Activated CD4-positive, CD25-positive, alpha-beta regulatory T cell treated with anti-CD3 and anti-CD28 coated beads, Interleukin-2, amount 50 U/mL, for 24 hours (primary cell): ENCODE measurements around the gene RSPRY1.

ENCODE experiments used
- ATAC-seq, 2 donors: fragments of 150-1000 bp; cut with Tn5 transposase; one replicate each; pipeline ENCODE4 v1.10.0; 2021; ENCODE audit warnings: mild to moderate bottlenecking in 1 of 2, moderate library complexity in 1 of 2

RSPRY1 gene

DNA sequence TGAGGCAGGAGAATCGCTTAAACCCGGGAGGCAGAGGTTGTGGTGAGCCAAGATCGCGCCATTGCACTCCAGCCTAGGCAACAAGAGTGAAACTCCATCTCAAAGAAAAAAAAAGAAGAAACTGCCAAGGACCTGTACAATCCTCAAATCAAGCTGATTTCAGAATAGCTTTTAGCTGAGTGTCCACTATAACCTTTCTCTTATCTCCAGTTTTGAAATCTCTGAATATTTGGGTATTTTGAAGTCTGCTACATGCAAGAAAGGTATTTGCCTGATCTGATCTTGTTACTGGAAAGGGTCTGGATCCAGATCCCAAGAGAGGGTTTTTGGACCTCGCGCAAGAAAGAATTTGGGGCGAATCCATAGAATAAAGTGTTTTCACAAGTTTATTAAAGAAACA is 39.8 kb downstream of the RSPRY1 start:
- no peak for ATAC-seq

DNA sequence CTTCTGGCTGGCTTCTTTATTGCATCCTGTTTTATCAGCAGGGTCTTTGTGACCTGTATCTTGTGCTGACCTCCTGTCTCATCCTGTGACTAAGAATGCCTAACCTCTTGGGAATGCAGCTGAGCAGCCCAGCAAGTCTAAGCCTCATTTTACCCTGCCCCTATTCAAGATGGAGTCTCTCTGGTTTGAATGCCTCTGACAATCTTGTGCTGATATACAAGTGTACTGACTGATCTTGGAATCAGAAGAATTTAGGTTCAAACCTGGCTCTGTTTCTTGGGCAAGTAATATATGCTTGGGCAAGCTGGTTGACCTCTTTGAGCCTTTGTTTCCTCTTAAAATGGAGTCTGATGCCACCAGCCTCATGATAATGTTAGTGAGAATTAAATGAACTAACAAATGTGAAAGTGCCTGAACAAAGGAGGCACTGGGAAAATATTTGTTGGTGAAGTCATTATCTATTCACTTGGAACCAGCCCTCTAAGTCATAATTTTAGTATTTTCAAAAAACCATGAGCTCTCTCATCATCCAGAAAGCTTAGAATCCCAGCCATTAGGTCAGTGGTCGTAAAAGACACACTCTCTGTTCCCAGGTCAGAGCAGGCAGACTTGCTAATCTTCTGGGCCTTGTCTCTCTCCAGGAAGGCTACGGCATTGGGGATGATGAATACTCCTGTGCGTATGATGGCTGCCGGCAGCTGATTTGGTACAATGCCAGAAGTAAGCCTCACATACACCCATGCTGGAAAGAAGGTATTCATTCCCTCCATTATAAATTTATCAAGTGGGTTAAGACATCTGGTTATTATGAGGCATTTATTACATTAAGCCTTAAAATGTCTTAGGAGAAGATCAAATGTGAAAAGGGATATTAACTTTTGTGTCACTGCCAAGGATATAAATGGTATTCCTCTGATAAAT is 40.8 kb downstream of the RSPRY1 start:
- ATAC-seq = no peak

DNA sequence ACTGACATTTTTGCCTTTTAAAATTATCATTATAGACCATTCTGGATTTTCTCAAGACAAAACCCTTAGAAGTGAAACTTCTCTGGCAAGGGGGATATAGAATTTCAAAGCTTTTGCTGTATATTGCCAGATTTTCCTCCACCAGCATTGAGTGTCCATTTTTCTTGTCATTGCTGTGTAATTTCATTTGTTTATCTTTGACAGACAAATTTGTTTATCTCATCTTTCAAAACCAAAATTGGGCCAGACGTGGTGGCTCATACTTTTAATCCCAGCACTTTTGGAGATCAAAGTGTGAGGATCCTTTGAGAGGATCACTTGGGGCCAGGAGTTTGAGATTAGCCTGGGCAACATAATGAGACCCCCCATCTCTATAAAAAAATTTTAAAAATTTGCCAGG is 43.0 kb downstream of the RSPRY1 start:
- no peak for ATAC-seq

DNA sequence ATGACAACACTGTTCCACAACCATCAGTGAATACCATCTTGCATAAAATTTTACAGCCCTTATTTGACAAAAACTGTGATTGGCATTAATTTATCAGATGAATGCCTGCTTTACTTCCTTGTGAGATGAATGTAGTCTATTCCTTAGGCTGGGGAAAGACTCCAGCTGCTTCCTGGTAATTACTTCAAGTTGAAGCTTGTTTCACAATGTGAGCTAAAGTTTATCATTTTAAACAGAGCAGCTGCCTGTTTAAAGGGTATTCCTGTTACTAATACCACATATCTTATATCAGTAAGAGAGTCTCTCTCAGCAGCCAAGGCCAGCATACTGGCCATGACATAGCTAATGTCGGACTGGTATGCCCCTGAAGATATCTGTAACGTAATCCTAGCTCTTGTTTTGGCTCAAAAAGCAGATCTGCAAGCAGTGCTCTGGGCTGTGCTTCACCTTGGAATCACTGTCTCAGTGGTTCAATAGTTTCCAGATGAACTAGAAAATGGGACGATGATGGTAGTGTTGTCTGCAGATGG is 45.8 kb downstream of the RSPRY1 start:
- no peak for ATAC-seq

DNA sequence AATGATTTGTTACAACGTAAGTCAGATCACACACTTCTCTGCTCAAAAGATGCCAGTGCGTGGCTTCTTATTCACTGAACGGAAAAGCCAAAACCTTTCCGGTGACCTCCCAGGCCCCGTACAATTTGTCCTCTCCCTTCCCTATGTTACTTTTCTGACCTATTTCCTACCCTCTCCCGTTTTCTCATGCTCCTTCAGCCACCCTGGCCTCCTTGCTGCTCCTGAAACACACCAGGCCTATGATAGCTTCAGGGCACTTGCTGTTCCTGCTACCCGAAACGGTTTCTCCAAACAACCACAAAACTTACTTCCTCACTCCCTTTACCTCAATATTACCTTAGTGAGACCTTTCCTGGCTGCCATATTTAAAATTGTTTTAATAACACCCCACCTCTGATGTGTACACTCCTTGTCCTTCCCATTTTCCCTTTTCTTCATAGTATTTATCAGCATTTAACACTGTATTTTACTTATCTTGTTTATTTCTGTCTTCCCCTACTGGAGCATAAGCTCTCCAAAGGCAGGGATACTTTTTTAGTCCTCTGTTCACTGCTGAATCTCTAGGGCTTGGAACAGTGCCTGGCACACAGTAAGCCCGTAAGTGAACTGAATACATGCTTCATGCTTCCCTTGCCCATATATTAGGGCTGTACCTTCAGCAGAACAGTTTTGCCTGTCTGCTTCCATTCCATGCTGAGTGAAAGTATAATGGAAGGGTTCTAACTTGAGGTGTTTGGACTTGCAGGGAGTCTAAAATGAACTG is 48.0 kb downstream of the RSPRY1 start:
- no peak for ATAC-seq

DNA sequence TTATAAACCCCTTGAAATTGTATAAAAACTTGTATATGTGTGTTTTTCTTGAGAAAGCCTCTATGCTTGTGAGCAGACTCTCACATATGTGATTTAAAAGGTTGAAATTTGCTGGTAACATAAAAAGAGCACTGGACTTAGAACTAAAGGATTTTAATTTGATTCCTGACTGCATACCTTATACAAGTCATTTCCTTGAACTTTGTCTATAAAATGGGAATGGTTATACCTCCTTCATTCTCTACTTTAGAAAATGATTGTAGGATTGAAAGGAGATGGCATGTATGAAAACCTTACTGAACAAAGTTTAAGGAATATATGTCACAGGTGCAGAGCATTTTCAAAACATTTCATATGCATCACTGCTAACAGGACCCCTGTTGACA is 48.6 kb downstream of the RSPRY1 start:
- no peak for ATAC-seq

DNA sequence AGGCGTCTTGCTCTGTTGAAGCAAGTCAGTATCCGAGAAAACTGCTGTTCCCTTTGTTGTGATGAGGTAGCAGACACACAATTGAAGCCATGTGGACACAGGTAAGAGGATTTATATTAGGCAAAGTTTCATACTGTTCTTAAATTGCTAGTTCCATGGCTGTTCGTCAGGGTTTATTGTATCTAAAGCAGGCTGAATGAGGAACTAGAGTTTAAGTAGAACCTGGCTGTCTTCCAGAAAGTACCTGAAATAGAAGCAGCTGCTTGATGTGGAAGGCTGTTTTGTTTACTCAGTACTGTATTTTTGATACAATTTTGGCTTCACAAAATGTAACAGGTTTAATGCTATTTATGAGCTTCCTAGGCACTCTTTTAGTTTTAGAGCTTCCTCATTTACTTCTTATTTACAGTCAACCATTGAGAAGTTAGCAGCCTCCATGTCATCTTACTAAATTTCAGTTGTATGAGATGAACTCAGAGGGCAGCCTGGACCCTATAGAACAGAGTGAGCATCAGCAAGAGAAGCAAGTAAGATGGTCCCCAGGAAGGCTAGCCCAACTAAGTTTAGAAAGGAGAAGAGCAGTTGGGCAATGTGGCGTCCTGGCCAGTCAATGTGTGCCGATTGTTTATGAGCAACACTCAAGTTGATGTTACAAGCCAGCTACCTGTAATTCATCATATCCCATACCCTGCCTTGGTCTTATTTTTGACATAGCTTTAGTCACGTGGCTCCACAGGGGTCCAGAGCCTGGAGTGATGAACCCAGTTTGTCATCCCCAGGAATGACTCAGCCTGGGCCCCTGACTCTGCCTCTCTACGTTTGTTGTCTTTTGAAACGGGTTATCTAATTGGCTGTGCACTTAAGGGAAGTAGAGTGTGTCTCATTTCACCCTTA is 49.2 kb downstream of the RSPRY1 start:
- ATAC-seq = peak; percentile 83 to 98

DNA sequence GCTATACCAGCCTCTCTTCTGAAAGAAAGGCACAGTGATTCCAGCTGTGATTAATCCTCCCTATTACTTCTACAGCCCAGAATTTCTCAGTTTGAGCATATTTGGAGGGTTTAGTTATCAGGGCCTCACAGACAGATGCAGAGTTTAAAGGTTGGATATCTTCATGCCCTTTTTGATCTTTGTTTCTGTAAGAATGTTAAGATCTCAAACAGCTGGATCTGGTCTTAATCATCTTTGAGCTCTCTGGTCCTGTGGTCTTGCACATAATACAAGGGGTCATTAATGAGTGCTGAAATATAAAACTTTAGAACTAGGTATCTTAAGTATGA is 49.9 kb downstream of the RSPRY1 start:
- ATAC-seq = no peak

DNA sequence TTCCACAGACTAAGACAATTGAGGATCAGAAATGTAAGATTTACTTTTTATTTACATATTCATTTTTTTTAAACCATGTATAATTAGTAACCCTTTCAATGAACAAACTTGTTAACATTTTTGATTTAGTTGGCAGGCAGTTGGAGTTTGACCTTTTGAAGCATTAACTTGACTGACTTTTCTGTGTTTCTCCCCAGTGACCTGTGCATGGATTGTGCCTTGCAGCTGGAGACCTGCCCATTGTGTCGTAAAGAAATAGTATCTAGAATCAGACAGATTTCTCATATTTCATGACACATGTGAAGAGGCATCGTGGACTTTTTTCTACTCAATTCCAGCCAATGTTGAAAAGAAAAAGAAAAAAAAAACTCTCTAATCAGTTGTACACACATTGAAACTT is 52.6 kb downstream of the RSPRY1 start:
- ATAC-seq = no peak

DNA sequence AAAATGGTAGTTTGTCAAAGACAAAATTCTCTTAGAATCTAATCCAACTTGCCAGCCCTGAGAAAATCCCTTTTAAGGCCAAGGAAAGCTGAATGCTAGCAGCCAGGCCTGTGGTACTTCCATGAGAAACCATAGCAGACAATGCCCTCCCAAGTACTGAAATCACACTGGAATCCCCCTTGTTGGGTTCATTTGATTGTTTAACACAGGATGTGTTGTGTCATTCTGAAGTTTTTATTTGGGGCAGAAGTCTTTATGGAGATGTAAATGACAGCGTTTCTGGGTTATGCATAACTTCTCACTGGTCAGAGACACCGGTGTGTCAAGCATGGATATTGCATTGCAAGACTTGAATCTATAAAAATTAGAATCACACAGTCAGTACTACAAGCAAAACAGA is 53.0 kb downstream of the RSPRY1 start:
- no peak for ATAC-seq

DNA sequence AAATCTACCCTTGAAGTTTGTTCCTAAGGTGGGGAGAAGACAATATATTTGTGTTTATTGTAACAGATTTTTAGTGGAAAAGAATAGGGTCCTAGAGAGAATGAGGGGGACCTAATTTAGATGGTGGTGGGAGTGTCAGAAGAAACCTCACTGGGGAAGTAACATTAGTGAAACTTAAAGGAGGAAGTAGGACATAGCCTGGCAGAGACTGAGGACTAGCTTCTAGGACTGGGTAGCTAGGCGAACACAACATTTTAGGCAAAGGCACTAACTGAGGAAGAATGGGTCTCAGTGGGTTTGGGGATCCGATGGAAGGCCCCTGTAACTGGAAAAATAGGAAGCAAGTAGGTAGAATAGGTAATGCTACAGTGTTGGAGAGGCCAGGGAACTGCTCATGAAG is 54.7 kb downstream of the RSPRY1 start:
- no peak for ATAC-seq

DNA sequence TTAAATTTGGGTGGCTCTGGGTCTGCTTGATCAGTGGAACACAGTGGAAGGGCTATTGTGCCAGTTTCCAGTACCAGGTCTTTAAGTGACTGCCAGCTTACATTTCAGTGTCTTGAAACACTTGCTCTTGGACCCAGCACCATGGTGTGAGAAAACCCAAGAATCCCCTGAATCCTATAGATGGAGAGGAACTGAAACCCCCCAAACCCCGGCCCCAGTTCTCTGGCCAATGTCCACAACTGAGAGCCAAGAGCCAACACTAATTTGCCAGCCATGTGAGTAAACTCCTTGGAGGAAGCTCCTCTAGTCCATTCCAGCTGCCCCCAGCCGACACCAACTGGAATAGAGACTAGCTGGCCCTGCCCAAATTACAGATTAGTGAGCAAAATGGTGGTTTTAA is 56.5 kb downstream of the RSPRY1 start:
- no peak for ATAC-seq

DNA sequence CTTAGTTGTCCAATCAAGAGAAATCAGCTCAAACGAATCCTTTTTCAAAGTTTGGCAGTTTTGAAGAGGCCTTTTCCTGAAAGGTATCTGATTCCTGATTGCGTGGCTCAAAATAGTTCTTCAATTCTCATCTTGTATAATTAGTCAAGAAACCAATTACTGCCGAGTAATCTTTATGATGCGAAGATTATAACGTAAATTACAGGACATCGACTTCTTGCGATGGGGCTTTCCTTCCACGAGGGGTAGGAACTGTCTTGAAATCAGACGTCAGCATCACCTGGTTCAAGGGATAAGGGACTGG is 58.3 kb downstream of the RSPRY1 start:
- ATAC-seq = peak; percentile 34 to 45

DNA sequence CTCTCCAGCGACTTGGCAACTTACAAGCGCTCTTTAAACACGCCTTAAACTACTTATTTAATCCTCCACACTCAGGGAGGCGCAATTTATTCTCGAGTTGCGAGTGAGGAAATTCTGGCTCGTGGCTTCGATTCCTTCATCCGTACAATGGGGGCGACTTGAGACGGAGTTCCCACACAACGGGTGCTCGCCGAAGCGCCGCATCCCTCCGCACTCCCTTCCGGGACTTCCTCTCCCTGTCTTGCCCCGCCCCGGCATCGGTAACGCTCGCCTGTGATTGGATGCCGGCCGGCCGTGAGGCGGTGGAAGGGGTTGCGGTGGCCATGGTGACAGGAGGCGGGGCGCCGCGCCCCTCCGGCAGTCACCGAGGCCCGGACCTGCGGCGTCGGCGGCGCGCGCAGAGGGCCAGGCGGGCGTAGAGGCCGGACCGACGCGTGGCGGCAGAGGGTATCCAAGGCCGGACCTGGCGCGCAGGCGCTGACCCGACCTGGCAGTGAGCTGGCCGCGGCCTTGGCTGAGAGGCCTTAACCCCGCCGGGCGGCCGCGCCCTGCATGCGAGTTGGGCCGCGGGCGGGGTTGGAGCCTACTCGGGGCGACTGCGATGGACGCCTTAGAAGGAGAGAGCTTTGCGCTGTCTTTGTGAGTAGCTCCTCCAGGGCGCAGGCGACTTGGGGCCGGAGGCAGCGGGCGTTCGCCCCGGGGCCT is 58.8 kb downstream of the RSPRY1 start, which contains the start of gene ARL2BP:
TSS of gene ARL2BP (plus strand) at position 493 of the 705 bp plus-strand sequence. CDS start at position 602, 109 bp downstream.
- ATAC-seq = peak; percentile 98 to 99

DNA sequence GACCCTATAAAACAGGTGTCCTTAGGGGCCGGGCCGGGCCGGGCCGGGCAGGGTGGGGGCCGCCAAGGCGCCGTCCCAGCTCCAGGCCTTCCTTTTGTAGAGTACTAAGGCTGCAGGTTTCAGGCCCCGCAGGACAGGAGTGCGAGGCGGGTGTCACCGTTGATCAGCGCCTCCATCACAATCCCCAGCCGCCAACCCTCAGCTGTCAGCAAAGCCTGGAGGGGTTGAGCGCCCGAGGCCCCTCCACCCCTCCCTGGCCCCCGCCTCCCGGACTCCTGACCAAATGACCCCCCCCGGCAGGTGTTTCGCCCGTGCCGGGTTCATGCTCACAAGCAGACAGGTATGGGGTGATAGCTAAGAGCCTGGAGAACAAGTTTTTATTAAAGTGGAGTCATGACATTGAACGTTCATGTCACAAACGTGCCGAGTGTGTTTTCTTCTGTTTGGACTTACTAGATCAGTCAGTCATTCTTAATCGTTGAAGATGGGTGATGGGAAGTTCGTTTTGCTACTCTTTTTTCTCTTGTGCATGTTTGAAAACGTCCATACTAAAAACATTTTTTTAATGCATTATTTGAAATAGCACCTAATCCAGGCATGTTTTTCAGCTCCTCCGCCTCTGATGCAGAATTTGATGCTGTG is 59.5 kb downstream of the RSPRY1 start:
- ATAC-seq = peak in 1 of 2 donors; percentile 13

DNA sequence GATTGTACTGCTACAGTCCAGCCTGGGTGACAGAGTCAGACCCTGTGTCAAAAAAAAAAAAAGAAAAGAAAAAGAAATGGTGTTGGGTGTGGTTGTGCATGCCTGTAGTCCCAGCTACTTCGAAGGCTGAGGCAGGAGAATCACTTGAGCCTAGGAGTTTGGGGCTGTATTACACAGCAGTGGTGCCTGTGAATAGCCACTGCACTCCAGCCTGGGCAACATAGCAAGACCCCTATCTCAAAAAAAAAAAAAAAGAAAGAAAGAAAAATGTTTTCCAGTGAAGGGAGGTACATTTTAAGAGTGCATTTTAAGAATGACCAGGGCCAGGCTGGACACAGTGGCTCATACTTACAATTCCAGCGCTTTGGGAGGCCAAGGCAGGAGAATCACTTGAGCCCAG is 65.2 kb downstream of the RSPRY1 start:
- no peak for ATAC-seq

DNA sequence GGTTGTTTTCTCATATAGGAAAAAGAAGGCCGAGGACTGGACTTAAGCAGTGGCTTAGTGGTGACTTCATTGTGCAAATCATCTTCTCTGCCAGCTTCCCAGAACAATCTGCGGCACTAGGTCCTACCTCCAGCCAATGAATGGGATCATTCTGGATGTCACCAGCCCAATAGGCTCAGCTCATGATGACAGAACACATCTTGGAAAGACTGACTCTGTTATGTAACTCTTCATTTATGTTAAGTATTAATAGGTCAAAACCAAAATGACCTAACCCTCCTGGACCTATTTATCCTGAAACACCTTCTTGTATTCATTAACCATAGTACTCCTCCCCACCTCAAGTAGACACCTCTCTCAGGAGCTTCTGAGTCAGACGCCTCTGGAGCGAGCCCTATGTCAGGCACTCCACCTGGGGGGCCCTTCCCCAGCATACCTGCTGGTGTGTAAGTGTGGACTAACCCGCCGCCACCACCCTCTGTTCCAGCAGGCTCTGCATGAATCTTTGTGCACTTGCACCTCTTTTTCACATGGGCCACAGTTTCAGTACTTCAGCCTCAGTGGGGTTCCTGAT is 66.1 kb downstream of the RSPRY1 start:
- no peak for ATAC-seq

DNA sequence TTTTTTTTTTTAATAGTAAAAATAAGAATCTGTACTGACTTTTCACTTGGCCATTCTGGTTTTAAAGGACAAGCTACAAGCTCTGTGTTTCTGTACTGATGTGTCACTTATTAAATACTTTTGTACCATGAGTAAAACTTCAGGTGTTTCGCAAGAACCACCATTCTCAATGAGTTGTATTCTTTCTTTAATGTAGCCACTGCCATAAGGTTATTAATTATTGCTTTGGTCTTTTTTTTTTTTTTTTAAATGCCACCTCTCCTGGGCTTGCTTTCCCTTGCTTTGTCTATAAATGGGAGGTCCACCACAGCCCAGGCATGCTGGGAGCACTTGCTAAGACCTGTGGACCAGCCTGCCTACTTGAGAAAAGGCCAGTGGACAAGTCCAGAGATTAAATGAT is 67.3 kb downstream of the RSPRY1 start:
- no peak for ATAC-seq

DNA sequence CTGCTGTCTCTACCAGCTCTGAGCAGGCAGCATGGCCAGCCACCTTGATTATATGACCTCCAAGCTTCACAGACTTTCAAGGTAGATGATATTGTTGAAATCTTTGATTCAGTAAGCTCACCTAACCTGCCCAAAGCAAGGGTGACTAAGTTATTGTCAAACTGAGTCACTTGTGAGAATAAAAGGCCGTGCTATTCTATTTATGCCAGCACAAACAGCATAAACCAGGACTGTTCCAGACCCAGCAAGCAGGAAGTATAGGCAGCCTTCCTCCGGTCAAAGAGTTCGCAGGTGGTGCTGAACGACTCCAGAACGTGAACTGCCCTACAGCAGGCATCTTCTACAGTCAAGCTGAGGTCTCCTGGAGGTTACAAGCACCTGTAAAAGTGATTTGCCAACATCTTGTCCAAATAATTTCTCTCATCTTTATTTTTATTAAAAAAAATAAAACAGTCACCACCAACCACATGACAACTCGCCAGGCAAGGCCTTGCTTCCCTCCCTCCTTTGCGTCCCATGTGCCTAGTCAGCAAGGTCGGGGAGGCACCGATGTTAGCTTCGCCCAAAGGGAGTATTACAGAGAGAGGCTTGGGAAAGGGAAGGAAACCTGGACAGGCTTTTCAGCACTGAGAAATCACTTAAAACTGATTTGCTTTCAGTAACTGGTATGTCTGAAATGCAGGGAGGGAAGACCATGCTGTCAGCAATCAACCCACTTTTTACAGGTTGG is 69.7 kb downstream of the RSPRY1 start:
- ATAC-seq = no peak

DNA sequence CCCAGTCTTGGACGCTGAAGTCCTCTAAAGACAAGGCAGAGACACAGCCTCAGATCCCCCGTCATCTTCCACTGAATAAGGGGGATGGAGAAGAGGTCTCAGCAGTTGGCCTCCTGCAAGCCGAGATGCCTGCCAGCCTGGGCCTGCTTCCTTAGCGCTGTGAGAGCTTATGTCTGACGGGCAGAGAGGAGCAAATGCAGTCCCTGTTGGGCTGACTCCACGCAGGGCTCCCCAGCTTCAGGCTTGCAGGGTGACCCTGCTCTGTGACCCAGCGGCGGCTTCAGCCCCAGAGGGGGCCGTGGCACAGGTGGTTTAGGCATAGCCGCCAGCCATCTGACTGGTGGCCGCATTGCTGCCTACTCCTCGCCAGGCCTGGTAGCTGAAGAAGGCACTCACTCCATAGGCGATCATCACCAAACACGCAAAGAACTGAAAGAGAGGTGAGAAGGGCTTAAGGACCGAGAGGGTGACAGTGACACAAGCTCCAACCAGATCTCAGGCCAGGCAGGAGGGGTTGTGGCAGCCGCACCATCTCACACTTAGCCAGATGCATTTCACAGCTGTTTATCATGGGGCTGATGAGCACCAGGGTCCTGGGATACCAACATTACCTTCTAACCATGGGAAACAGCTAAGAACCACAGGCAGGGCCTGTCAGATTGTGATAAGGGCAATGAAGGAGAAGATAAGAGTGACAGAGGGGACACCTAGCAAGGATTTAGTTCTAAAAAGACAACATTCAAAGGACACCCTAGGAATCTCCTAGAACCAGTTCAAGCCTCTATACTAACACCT is 70.7 kb downstream of the RSPRY1 start:
- no peak for ATAC-seq
